Stimulated activated CD4-positive, alpha-beta T cell treated with anti-CD3 and anti-CD28 coated beads, Interleukin-2, amount 100 ng/mL, for 48 hours (primary cell): ENCODE measurements around the gene PIAS1.
"Not testable (repeated sequence)": the region's sequence is repeated elsewhere in the genome, so short reads cannot be mapped to it uniquely, and the experiment has no call there.

Experiments used
- DNase-seq, 2 donors: peaks; one replicate each; pipeline ENCODE4 v3.0.0-alpha.2; 2020

PIAS1 gene

DNA sequence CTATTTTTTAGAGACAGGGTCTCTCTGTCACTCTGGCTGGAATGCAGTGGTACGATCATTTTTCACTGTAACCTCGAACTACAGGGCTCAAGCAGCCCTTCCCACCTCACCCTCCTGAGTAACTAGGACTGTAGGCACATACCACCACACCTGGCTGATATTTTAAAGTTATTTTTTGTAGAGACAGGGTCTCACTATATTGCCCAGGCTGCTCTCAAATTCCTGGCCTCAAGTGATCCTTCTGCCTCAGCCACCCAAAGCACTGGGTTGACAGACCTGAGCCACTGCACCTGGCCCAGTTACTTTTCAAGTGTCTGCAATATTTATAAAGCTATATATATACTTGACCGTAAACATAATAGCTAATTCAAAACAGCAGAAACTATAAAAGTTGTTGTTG, 75.0 kb downstream of the PIAS1 start:
- DNase-seq, result no peak

DNA sequence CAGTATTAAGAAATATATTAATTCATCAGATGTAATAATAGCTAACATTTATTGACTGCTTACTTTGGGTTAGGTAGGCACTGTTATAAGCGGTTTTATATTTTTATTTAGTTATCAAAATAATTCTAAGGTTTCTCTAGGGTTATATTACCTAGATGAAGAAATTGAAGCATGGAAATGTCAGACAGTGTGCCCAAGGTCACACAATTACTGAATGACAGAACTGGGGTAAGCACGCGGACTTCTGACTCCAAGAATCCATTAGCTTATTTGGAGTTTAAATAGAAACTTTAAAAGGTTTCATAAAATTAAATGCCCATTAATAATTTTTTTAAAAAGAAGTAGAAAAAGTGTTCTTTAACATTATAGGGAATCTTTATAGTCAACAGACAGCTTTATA, 76.7 kb downstream of the PIAS1 start:
- no peak for DNase-seq

DNA sequence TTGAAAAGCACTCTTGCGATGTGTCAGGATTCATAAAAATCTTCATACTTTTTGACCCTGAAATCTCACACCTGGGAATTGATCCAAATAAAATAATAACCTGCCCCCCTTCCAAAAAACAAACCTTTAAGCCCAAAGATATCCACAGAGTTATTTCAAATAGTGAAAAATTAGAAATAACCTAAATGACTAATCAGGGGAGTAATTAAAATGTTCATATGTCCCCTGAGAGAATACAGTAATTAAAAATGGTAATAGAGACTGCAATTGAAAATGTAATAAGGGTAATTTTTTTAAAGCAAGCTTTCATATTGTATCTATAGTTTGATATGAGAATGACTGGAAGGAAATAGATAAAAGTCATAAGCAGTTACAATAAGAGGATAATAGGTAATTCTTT, 83.0 kb downstream of the PIAS1 start:
- no peak for DNase-seq

DNA sequence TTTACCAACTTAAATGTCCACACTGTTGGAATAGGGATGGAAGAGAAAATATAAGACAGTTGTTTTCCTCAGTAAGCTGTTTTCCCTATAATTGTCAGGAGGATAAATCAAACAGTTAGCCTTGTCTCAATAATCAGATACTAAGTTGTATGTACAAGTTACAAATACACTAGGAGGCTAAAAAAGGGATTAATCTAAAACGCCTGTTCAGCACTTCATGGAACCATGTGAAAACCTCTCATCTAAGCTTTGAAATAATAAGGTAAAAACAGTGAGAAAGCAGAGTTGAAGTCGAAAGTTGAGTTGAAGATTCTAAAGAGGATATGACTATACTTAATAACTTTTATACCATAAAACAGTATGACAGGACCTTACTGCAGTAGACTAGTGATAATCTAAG, 89.0 kb downstream of the PIAS1 start:
- DNase-seq, result no peak

DNA sequence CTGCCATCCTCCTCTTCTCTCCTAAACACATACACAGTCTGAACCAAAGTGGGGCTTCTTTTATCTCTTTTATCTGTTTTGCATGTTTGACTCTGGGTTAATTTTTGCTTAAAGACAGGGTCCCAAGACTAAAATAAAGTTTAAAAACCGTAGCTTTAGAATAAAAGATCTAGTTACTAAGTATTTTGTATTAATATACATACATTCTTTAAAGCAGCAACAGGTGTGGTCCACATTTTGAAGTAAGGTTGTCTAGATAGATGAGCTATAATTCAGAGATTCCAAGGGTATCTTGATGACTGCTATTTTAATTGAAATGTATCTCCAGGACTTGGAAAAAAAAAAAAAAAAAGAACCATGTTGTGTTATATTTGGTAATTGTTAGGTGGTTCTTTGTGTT, 89.7 kb downstream of the PIAS1 start:
- DNase-seq, result no peak

DNA sequence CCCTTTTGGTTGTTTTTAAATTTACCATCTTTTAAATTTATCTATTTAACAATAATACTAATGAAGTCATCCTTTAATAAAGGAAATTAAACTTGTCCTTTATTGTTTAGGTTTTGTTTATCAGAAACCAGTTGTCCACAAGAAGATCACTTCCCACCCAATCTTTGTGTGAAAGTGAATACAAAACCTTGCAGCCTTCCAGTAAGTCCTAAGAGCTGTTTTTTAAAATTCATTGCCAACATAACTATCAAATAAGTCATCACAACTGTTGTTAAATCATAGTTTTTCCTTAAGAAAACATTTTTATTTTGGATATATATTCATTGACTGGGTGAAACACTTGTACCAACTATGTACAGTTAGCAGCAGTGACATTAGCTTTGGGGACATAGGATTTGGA, 91.6 kb downstream of the PIAS1 start:
- DNase-seq, result no peak

DNA sequence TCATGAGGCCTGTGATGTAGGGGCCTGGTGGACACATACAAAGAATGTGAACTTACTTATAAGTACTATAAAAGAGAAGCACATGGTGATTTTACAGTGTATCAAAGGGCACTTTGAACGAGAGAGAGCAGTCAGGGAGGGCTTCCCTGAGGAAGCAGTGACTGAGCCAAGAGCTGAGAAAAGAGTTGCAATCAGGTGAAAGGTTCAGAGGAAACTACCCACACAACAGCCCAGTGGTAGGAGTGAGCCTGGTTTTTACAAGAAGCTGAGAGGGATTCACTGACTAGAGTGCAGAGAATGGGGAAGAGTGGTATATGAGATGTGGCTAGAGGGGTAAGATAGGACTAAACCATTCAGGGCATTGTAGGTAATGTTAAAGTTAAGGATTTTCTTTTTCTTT, 93.9 kb downstream of the PIAS1 start:
- DNase-seq, result no peak

DNA sequence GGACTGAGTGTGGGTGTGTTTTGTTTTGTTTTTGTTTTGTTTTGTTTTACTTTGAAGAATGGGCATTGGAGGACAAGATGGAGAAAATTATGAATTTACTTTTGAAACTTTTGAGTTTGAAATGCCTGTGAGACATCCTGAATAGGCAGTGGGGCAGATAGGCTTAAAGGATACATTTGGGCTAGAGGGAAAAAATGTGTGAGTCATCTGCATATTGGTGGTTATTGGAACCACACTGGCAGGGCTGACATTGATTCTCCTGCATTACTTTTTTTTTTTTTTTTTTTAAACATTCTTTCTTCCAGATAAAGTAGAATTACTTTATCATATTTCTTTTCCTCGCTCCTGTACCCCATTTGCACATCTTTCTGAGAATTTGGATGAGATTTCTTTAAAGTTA, 94.9 kb downstream of the PIAS1 start:
- no peak for DNase-seq

DNA sequence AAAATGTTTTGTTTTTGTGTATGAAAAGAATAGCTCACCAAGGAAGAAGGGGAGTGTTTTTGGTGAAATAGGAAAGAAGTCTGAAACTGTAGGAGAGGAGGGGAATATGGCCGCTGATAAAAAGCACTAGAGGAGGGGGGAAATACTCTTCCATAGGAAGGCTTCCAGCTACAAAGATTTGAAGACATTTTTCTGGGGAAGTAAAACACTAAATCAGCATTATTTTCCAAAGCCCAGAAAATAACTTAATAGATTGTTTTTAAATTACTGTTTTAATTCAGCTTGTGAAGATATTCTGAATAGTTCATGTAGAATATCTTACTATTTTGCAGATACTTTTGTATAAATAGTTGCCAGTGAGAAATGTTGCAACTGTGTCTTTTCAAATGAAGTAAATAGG, 96.1 kb downstream of the PIAS1 start:
- DNase-seq, result no peak

DNA sequence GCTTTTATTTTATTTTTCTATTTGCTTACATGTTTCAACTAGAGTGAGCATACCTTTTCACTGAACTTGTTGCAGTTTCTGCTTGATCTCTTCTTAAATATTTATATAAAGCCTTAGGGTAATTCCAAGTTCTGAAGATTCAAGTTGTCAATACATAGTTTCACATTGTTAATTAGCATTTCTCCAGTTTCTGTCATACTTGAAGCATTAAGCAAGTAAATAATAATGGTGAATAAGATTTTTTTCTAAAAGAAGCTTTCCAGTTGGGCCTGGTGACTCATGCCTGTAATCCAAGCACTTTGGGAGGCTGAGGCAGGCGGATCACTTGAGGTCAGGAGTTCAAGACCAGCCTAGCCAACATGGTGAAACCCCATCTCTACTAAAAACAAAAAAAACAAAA, 97.2 kb downstream of the PIAS1 start:
- DNase-seq, result no peak

DNA sequence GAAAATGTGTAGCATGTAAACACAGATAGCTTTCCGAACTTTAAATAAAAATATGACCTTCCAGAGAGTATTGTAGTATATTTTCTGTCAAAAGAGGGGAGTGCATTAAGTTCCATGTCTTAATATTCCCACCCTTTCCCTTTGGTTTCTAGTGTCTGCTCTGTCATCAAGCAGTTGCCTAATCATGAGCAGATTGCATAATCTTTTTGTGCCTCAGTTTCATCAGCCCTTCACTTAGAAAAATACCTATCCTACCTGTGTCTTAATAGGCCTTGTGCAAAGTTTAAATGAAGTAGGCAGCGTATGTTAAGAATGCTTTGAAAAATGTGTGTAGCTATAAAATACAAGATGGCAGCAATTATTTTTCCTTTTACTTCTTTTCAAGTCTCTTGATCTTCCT, 98.2 kb downstream of the PIAS1 start:
- DNase-seq, result no peak

DNA sequence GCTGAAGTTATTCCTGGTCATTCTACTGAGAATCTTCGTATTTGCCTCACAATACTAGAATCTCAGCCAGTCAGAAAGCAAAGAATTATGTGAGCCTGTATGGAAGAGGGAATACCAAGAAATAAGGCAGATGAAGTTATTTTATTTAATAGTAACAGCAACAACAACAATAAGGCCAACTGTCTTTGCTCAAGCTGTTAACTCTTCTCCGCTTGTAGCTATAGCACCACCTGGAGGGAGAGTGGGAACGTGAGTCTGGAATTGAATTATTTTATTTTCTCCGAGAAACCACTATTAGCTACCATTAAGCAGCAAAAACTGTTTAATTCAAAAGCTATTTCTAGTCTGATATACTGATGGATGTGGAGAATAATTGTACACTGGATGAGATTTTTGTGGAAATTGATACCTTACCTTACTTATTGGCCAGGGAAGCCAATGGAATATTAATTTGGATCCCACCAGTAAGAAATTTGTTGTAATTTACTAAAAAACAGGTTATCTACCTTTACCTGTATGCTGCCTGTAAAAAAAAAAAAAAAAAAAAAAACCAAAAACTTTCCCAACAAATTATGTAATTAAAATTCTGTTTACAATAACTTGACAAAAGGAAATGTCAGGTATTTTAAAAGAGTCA, 100.9 kb downstream of the PIAS1 start:
- no peak for DNase-seq

DNA sequence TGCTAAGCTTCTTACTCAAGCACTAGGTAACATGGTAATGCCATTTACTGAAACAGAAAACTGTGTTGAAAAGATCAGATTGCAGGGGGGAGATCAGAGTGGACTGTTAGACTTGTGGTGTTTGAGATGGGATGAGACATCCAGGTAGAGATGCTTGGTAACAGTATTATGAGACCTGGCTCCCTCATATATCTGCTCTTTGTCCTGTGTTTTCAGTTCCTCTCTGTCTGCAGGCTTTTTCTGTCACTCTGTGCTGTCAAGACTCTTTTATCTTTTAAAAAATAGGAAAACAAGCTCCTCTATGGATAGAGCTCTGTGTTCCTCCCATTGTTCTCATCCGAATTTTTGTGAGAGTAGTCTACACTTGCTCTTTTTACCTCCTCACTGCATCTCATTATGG, 103.0 kb downstream of the PIAS1 start:
- no peak for DNase-seq

DNA sequence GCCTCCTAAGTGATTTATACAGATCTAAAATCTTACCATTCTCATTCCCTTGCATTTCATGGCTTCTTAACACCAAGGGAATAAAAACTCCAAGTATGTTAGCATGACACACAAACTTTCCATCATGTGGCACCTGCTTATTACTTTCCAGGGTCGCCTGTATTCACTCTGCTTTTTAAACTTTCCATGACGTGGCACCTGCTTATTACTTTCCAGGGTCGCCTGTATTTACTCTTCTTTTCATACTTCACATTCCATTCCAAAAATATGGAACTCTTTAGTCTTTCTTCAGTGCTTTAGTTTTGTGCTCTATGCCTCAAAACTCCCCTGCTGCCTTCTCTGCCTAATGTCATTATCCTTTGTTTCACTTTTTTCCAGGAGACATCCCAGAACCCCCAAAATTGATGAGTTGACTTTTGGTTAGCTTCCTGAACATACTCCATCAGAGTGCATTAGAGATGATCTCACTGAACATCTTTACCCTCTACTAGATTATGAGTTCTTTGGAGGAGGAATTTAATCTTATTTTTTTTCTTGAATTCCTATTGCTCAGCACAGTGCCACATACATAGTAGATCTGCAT, 104.0 kb downstream of the PIAS1 start:
- DNase-seq, result no peak

DNA sequence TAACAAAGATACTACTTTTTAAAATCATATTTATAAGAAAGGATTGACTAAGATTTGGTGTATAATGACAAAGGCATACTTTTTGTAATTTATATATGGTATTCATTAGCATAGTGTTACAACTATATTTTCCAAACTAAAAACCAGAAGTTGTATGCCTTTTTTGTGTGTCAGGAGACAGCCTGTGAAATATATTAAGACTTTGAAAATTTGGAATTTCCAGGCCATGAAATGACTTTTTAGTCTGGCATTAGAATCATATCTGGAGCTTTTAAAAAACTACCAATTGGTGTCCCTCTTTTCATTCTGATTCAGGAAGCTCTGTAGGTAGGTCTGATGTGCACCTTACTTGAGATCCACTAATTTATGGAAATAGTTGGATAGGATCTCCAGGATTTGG, 109.1 kb downstream of the PIAS1 start:
- no peak for DNase-seq

DNA sequence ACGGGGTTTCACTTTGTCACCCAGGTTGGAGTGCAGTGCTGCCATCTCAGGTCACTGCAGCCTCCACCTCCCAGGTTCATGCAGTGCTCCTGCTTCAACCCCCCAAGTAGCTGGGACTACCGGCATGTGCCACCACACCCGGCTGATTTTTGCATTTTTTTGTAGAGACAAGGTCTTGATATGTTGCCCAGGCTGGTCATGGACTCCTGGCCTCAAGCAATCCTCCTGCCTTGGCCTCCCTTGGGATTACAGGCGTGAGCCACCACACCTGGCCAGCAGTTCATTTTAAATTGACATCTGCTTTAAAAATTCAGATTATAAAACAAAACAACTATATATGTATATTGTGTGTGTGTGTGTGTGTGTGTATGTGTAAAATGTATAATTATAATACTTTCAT, 112.7 kb downstream of the PIAS1 start:
- DNase-seq, result no peak

DNA sequence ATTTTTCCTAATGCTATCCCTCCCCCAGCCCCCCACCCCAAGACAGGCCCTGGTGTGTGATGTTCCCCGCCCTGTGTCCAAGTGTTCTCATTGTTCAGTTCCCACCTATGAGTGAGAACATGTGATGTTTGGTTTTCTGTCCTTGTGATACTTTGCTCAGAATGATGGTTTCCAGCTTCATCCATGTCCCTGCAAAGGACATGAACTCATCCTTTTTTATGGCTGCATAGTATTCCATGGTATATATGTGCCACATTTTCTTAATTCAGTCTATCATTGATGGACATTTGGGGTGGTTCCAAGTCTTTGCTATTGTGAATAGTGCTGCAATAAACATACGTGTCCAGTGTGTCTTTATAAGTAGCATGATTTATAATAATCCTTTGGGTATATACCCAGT, 117.9 kb downstream of the PIAS1 start:
- DNase-seq, result not testable (repeated sequence)

DNA sequence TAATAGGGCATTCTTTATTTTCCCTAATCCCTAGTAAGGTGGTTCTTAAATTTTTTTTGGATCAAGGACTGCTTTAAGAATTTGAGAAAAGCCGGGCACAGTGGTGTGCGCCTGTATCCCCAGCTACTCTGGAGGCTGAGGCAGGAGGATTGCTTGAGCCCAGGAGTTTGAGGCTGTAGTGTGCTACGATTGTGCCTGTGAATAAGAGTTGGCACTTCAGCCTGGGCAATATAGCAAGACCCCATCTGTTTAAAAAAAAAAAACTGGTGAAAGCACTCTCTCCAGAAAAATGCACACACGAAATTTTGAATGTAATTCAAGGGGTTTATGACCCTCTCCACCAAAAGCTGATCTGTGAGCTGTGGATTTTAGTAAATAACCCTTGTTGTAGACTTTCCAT, 119.0 kb downstream of the PIAS1 start:
- no peak for DNase-seq

DNA sequence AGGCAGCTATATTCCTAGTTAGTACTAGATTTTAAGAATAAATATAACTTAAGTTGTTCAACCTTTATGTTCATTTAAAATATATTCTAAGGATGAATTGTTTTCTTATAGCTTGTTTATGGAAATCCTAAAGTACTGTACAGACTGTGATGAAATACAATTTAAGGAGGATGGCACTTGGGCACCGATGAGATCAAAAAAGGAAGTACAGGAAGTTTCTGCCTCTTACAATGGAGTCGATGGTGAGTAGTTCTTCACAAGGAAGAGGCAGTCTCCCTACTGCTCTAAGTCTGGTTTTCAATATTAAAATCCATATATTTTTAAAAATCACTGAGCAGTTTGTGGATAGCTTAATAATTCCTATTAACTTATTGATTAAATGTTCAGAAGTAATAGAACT, 121.4 kb downstream of the PIAS1 start:
- DNase-seq, result no peak

DNA sequence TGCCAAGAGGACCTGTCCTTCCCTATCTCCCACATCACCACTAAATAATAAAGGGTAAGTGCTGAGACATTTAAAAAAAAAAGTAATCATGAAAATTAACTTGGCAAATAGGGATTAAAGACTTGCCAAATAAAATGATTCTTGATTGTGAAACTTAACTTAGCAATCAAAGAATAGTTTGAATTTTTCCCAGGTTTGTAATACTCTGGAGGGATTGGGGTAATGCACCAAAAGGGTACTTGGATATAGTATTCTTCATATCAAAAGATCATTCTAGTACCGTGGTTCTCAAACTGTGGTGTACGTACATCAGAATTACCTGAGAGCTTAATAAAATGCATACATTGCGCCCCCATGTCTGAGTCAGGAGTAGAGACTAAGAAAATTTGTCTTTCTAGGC, 122.5 kb downstream of the PIAS1 start:
- no peak for DNase-seq

DNA sequence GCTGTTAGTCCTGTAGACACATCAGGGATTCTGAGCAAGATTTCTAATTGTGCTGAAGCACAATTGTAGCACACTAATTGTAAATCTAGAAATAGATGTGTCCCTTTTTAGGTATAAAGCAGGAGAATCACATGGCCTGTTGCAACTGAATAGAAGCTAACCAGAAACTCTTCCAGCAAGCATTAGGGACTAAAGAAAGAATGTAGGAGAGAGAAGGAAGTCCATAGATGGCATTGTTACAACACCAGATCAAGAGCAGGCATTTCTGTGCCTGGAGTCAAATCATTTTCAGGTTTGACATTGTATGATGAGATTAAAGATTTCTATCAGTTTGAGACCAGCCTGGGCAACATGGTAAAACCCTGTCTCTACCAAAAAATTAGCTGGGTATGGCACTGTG, 123.6 kb downstream of the PIAS1 start:
- no peak for DNase-seq

DNA sequence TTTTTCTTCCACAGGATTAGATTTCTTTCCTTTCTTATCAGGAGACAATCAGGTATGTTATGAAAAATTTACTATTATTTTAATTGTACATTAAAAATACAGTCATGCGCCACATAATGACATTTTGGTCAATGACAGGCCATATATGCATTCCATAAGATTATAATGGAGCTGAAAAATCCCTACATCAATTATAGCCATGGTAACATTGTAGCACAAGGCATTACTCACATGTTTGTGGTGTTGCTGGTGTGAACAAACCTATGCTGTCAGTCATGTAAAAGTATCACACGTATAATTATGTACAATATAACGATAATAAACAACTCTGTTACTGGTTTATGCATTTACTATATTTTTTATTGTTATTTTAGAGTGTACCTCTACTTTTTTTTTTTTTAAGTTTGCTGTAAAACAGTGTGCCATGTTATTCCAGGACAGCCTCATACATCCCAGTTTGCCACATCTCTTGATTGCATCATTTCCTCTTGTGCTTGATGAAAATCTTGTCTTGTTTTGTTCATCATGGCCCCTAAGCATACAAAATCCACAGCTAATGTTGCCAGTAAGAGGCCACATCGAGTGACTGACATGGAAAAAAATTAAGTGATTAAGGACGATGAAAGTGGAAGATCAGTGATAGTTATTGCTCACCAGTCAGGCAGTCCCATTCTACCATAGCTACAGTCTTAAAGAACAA, 129.7 kb downstream of the PIAS1 start:
- no peak for DNase-seq

DNA sequence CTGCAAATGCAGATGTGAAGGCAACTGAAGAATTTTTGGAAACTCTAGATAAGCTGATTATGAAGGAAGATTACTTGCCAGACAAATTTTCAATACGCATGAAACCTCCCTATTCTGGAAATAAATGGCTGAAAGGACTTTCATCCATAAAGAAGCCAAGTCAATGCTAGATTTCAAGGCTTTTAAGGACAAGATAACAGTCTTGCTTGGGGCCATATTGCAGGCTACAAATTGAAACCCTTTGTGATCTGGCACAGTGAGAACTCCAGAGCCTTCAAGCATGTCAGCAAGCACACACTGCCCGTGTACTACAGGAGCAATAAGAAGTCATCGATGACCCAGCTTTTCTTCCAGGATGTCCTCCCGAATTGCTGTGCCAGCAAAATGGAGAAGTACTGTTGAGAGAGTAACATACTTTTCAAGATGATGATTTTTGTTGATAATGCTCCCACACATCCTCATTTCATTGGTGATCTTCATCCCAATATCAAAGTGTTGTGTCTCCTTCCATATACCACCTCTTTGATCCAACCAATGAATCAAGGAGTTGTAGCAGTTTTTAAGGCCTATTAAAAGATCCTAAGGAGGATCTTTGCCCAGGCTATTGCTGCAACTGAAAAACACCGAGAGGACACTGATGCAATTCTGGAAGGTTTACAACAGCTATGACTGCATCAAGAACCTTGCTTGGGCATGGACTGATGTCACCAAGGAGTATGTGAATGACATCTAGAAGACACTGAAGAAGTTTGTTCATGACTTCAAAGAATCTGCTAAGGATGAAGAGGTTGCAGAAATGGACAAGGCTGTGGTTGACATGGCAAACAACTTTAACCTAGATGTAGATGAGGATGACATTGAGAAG, 130.7 kb downstream of the PIAS1 start:
- no peak for DNase-seq
